Posterior cingulate gyrus (tissue), 11 donors: ENCODE measurements around the gene SLC6A11.

ENCODE experiments used
- DNase-seq, 10 donors: peaks; one replicate each; pipeline versions ENCODE4 v3.0.0 to v3.0.0-alpha.2; 2020 to 2021; ENCODE audit warnings: mixed read lengths in 3 of 10
- intact Hi-C: fragments of 100-400 bp; cut with DNase I; formaldehyde crosslinking; loops from one replicate; pipeline ENCODE4 v1.15.1; 2023

The SLC6A11 gene

DNA sequence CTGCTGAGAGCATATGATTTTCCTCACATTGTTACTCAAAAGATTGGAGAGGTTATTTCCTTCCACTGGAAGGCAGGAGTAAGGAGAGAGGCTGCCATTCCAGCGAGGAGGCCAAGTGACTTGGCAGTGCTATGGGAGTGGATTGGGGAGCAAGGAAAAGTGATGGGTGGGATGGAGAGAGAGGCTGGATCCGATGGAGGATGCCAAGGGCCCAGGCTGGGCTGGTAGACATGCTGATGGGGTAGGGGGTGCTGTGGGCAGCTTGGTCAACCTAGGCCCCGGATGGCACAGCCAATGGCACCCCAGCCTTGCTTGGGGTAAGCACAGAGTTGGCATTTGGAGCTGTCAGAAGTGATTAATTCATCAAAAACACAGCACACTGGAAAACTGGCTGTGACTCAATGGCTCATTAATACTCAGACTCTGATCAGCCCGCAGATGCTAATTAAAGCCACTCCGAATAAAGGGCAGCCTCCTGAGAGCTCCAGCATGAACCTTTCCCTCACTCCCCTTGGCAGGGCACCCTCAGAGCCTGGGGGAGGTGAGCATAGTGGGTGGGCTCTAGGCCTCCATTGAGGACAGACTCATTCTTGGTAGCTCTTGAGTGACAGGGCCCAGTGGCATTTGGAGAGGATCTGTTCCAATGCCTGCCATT is 154.4 kb downstream of the SLC6A11 start:
- intact Hi-C loops, result no loop called here

DNA sequence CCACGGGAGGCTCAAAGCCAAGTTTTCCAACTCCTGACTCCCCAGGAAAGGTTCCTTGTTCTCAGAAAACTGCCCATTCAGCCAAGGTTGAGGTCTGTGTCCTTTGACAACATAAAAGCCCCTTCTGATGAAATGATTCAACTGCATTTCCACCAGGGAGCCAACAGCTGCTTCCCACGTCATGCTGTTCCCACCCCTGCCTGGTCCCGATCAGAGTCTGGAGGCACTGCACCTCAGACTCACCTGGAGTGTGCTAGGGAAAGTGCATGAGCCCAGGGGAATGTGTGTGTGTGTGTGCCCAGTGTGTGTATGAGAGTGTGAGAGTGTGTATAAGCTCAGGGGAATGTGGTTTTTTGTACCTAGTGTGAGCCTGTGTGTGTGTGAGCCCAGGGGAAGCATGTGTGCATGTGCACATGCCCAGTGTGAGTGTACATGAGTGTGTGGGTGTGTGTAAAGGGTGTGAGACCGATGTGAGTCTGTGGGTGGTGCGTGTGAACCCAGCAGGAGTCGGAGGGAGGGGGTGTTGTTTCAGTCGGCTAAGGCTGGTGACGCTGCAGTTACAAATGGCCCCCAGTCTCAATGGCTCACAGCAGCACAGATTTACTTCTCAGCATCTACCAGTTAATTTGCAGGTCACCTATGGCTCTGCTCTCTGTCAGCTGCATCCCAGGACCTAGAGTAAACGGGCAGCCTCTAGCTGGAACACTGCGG is 156.2 kb downstream of the SLC6A11 start:
- intact Hi-C loops, result no loop called here
- DNase-seq, result peak in 2 of 10 donors; percentile 71 to 82

More for the DNA sequence above, 154.4 kb downstream of the SLC6A11 start:
- DNase-seq, result peak in 2 of 10 donors; percentile 70 to 71

DNA sequence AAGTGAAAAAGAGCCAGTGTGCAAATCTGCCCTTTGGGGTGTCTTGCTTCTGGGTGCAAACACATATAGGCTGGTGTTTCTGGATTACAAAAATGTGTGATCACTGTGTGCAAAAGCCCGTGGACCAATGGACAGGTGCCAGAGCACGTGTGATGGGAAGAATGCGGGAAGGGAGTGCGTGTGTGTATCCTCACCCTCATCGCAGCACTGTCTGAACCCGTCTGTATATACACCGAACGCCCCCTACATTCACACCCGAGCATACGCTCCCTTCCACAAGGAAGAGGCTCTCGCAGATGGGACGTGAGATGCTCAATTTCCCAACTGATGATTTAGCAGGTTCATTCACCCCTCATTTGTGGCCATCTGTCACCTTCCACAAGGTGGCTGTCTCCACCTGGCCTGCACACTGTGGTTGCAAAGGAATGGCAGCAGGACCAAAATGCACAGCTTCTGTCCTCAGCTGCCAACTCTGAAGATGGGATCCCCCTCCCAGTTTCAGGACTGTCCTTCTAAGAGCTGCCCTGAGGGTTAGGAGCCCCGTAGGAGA is 157.1 kb downstream of the SLC6A11 start:
- DNase-seq, result peak in 2 of 10 donors; percentile 39 to 67
- intact Hi-C loops, result no loop called here

DNA sequence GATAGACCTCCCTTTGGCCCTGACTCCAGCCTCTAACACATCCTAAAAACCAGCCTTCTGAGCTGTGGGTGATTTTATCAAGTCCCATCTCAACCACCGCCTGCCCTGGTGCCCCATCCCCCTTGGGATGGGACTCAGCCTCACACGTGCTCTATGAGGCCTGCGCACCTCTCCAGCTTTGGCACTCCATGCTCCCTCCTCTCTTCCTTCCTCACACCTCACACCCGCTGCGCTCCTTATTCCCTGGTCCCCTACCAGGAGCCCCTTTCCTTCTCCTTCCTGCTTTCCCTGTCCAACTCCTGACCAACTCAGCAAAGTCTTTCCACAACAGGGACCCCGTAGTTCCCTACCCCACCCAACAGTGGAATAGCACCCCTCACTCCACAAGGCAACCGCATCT is 158.1 kb downstream of the SLC6A11 start:
- DNase-seq, result peak in 2 of 10 donors; percentile 60 to 62
- intact Hi-C loops, result no loop called here

DNA sequence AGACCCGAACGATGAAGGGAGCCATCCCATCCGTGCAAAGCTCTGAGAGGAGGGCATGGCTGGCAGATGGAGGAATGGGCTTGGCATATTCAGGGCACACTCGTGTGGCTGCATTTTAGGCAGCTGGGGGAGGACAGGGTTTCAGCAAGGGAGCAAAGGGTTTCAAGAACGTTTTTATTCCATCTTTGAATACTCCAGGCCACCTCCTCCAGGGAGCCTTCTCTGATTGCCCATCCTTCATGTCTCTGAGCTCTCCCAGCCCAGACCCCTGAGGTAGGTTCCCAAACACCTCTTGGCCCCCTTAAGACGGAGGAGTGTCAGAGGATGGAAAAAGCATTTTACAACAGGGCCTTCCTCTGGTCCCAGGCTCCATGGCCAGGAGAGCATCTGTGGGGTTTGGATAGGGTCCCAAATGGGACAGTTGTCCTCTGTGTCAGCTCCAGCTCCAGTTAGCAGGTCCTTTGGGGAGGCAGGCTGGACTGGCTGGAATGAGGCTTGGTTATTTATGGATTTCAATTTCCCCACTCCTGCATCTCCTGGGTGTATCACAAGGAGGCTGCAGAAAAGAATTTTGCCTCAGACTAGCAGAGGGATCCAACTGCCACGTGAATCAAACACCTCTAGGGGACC is 158.8 kb downstream of the SLC6A11 start:
- peak in 2 of 10 donors; percentile 35 to 68 for DNase-seq
- intact Hi-C loops, result no loop called here

DNA sequence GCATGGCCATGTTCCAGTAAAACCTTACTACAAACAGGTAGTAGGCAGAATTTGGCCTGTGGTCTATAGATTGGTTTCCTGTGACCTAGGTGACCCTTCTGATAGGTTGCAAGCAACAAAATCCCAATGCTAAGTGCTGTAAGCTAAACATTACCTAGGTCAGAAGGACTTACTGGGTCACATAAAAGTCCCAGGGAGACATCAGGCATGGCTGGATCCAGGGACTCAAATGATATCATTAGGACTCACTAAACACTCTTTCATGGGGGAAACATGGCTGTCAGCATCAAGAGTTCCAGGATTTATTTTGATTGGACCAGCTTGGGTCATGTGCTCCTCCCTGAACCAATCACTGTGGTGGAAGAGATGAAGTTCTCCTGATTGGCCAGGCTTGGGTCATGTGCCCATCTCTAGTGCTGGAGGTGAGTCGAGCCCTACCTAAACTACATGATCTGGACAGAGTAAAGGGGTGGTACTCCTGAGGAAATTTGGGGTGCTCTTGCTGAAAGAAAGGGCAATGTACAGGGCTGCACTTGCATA is 159.7 kb downstream of the SLC6A11 start:
- DNase-seq, result no peak
- intact Hi-C loops, result no loop called here

DNA sequence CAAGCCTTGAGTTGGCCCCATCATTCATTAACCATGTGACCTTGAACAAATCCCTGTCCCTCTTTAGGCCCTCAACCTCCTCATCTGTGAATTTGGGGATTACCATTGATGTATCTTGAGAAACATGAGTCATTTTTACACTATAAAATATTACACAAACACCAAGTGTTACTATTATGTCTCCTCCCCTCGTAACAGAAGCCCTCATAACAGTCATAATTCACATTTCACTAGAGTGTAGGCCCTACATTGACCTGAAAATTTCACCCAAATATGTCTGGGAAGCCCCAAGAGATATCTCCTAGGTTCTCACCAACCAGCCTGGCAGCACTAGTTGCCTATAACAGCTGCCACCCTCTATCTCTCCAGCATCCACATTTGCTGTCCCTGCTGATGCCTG is 160.7 kb downstream of the SLC6A11 start:
- DNase-seq, result peak in 1 of 10 donors; percentile 12
- intact Hi-C loops, result no loop called here

DNA sequence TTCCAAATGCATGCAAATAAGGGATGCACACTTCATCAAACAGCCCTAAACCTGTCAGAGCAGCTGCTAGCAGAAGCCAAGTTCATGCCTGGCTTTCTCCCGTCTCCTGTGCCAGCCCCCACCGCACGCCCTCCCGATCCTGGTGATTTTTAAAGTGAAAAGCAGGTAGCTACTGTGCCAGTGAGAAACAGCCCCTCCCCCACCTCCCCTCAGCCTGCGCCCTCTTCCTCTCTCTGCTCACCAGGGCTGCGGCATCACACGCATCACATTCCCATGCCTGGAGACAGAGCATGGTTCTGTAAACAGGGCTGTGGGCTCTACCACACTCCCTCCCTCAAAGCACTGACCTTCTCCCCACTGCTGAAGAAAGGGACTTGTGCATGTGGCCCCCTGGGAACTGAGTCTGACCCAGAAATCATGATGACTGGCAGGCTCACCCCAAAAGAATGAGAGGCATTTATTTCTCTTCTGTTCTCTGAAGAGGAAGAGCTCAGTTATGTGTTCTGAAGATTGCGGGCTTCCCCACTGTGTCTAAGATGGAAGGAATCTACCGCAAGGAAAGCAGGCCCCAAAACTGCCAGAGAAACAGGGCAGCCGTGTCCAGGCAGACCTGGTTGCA is 162.0 kb downstream of the SLC6A11 start:
- intact Hi-C loops, result no loop called here
- DNase-seq, result peak in 2 of 10 donors; percentile 73 to 78

DNA sequence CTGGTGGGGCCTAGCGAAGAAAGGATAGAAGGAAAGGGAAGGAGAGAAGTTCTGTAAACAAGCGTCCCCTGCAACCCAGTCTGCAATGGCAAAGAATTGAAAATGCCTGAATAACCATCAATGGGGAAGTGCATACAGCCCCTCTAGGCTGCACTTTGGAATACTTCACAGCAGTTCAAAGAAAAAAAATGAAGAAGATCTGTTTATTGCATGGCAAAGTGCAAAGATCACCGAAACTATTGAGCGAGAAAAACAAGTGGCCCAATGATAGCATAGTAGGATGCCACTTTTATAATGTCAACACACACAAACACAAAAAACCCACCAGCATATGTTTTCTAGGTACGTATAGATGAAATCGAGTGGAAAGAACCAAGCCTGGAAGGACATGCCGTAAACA is 162.9 kb downstream of the SLC6A11 start:
- DNase-seq, result no peak

DNA sequence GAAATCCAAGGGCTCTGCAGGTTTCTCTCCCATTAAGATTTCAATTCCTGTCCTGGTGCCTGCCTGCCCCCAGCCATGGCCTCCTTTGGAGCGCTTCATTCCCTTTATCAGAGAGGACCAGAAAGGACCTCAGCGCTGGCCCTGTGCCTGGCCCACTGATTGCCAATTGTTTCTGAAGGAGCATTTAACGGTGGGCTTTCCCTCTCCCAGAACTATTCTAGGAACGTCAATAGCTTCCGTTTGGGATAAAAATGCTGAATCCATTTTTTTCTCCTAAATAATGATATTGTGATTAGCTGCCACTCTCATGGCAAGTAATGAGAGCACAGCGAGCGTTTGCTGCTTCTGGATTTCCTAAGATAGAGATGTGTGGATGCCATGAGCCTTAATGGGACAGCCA is 164.3 kb downstream of the SLC6A11 start:
- intact Hi-C loops, result loop anchor here (5.0 kb wide), 1 partner anchor 33 kb away; no protein-coding TSS in a partner anchor
- DNase-seq, result peak in 1 of 10 donors; percentile 70

More for the DNA sequence above, 162.9 kb downstream of the SLC6A11 start:
- intact Hi-C loops, result no loop called here

DNA sequence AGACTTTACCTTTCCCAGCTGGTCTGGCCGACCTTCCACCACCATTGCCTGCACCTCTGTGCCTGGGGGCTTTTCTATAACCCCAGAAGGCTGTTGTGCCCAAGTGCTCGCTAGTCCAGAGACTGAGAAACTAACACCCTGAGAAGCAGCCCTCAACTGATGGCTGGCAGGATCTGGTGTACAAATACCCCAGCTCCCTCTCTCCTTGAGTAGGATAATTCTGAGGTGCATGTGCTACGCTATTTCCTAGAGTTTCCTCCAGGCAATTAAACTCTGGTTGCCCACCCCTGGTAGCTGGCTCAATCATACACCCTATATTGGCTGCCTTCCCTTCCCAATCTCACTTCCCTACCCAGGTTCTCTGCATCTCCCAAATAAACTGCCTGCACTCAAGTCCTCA is 165.0 kb downstream of the SLC6A11 start:
- DNase-seq, result no peak
- intact Hi-C loops, result loop anchor here (5.0 kb wide), 1 partner anchor 34 kb away; no protein-coding TSS in a partner anchor

DNA sequence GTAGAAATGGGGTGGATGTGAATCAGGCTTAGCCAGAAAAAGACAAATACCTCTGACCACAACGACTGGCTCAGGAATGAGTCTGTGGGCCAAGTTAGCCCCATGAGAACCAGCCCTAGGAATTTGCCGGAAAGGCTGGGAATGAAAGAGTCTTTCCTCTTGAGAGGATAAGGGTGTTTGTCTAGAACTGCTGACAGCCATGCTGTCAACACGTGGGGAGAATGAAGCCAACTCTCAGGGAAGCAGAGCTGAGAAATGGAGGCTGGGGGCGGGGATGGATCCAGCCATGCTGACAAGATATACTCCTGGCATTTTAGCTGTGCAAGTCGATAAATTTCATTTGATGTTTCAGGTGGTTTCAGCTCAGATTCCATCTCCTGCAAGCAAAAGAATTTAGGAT is 165.9 kb downstream of the SLC6A11 start:
- intact Hi-C loops, result loop anchor here (5.0 kb wide), 1 partner anchor 35 kb away; no protein-coding TSS in a partner anchor
- peak in 1 of 10 donors; percentile 34 for DNase-seq

DNA sequence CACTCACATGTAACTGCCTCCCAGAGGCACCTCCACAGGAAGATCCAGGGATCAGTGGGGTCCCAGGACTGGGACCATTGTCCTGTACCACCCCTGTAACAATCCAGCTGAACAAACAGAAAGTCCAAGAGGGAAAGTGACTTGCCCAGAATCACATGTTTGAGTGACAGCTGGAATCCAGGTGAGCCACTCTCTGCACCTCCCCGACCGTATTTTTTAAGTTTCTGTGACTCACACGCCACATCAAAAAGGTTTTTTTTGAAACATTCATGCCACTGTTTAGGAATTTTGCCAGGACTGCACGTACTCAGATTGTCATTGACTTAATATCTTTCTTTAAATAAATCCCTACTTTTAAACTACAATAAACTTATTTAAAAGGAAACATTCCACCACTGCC is 166.8 kb downstream of the SLC6A11 start:
- no peak for DNase-seq
- intact Hi-C loops, result loop anchor here (5.0 kb wide), 1 partner anchor 35 kb away; no protein-coding TSS in a partner anchor

DNA sequence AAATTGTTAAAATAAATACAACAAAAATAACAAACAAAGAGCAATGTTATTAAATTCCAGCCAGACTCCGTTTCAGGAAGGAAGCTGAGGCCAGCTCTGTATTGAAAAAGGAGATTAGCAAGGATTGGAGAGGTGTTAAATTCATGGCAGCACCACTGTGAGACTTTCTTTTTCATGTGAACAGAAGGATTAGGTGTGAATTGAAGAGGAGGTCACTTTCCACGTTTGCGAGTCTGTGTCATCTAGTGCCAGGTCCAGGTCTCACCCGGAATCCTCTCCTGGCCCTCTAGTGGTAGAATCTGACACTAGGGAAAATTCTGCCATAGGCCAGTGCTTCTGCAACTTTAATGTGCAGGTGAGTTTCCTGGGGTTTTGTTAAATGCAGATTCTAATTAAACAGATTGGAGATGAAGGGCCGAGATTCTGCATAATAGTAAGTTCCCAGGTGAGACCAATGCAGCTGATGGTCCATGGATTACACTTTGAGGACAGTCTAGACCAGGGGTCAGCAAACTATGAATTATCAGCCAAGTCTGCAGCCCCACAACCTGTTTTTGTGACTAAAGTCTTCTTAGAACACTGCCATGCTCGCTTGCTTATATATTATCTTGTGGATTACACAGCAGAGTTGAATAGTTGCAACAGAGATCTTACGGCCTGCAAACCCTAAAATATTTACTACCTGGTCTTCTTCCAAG is 167.3 kb downstream of the SLC6A11 start:
- peak in 3 of 10 donors; percentile 53 to 87 (median 59) for DNase-seq
- intact Hi-C loops, result loop anchor here (5.0 kb wide), 1 partner anchor 36 kb away; no protein-coding TSS in a partner anchor

DNA sequence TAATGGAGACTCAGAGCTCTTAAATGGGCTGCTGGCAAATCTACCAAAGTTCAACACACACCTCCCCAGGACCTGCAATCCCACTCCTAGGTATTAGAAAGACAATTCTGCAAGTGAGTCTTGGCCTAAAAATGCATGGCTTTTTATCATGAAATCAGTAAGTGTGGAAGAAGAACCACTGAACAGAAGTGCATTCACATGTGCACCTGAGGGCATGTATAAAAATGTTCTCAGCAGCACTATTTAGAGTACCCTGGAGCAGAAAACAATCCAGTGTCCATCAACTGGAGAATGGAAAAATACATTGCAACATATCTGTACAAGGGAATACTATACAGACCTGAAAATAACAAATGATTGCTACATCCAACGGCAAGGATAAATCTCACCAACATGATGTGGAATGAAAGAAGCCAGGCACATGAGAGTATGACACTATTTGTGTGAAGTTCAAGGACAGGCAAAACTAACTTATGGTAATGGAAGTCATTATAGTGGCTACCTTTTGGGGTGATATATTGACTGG is 168.4 kb downstream of the SLC6A11 start:
- intact Hi-C loops, result loop anchor here (5.0 kb wide), 1 partner anchor 37 kb away; no protein-coding TSS in a partner anchor
- no peak for DNase-seq

DNA sequence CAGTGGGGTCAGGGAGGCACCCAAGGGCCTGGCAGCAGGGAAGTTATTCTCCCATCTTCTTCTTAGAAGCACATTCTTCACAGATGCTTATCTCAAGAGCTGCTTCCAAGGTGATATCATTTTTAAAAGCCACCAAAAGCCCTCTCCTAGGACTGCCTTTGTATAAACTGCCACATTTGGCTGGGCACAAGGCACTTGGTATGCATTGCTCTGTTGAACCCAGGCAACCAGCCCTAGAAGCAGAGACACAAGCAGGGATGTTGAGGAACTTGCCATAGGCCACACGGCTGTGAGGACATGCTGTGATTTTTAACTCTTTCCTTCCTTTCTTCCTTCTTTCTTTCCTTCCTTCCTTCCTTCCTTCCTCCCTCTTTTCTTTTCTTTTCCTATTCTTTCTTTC is 169.2 kb downstream of the SLC6A11 start:
- intact Hi-C loops, result no loop called here
- no peak for DNase-seq

DNA sequence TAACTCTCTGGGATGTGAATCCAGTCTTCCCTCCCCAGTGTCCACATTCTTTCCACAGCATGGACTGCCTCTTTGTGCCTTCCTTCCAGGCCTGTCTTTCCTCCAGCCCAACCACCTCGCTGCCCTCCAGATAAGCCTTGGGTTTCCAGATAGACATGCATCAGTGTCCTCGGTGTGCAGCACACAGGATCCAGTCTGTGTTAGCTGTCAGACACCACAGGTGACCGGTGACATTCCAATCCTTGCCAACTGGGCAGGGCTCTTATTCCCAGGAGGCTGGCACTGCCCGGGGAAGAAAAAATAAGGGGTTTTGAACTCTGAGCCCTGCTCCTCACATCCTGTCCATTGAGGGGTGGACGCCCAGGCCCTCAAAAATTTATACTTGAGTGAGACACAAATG is 170.6 kb downstream of the SLC6A11 start:
- DNase-seq, result peak in 1 of 10 donors; percentile 63
- intact Hi-C loops, result no loop called here

DNA sequence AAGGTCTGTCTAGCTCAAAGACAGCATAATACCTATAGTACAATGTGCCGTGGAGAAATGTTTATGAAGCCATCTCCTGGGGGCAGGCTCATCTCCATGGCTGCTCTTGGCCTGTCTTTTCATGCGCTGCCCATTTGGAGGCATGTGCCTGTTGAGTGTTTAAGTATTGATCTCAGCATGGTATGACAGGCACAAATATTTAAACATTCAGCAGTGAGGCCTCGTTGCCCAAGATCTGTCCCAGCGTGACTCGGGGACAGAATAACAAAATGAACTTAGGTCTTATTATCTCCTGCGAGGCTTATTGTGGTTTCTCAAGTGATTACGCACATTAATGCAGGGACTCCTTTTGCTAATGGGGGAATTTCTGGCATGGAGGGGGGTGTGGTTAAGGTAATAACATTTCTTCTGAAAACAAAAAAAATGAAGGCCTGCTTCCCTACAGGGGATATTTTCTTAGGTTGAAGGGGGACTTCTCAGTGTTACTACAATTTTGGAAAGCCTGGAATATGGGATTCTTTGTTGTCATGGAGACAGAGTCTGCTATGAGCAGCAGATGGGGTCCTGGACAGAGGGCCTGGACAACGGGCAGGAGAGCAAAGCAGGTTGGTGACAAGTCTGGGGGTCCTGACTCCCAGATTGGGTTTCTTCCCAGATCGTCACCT is 172.1 kb downstream of the SLC6A11 start:
- DNase-seq, result no peak
- intact Hi-C loops, result no loop called here
